HG03342 (cell line): ENCODE measurements around the gene CD74.
A peak's percentile ranks its signal among the peaks of the same experiment; 100 is the strongest.

Experiments
- ATAC-seq: cut with Tn5 transposase; IDR thresholded peaks from one replicate; pipeline ENCODE4 v1.9.1; 2021; ENCODE audit warnings: mild to moderate bottlenecking, moderate library complexity; ENCODE audit not compliant: unreplicated experiment

The CD74 gene

GRCh38 chr5:150368526-150368925 lies 44.2 kb downstream of the CD74 start:
- no peak for ATAC-seq

- no peak for ATAC-seq
These were observed 48.7 kb downstream of the CD74 start for GRCh38 chr5:150364004-150364403.

- no peak for ATAC-seq
These were observed 49.5 kb downstream of the CD74 start for GRCh38 chr5:150363185-150363584.

- peak; percentile 30 for ATAC-seq
These were observed 51.4 kb downstream of the CD74 start for GRCh38 chr5:150361301-150361700.

- ATAC-seq, result no peak
These were observed 54.2 kb downstream of the CD74 start for GRCh38 chr5:150358261-150359095.

GRCh38 chr5:150357326-150358260 lies 55.1 kb downstream of the CD74 start, which contains the start of gene TCOF1:
Gene TCOF1 (plus strand): TSS chr5:150357697. CDS start chr5:150357747, 50 bp downstream.
- peak; percentile 96 for ATAC-seq

- ATAC-seq, result no peak
These were observed 56.0 kb downstream of the CD74 start for GRCh38 chr5:150356575-150357294.

GRCh38 chr5:150355791-150356190 lies 56.9 kb downstream of the CD74 start:
- ATAC-seq, result no peak

- ATAC-seq, result no peak
These were observed 59.6 kb downstream of the CD74 start for GRCh38 chr5:150353032-150353675.

- no peak for ATAC-seq
These were observed 60.3 kb downstream of the CD74 start for GRCh38 chr5:150352244-150353031.
